Measurements from ENCODE around the gene HPN. TPM values are rescaled to one million over a fixed set of nuclear protein-coding genes. Genes with fewer than 3 reads are reported as not detected.

The HPN gene
- total RNA-seq, 4 donors from 2014 or later: 1.3 to 3.5 (median 1.8) TPM; not detected in 1

- 84% methylated on average over 8 of the region's 8 CpGs for WGBS, 2 donors
- TF ChIP-seq EP300 (IDR thresholded peaks at IDR 0.05): no peak
- no peak for TF ChIP-seq POLR2A (IDR thresholded peaks at IDR 0.05)
- no peak for TF ChIP-seq CTCF (IDR thresholded peaks at IDR 0.05)
- Histone ChIP-seq H3K36me3 (no peaks in the 10 kb centered on the region), H3K4me1 (peaks cover 0 to 5% (median 0%) of the 10 kb centered on the region in 4 donors), H3K4me3 (no peak overlapping the region), H3K27ac (no peak overlapping the region), H3K9me3 (no peaks in the 10 kb centered on the region), H3K27me3 (no peaks in the 10 kb centered on the region)
- DNase-seq (ENCODE audit: low spot score in 2 of 2): no peak
These were observed 11.2 kb downstream of the HPN start for GRCh38 chr19:35052599-35053190.

GRCh38 chr19:35053667-35054293 is 12.3 kb downstream of the HPN start:
- Histone ChIP-seq H3K36me3 (no peaks in the 10 kb centered on the region), H3K27ac (no peak overlapping the region), H3K4me1 (peaks cover 0 to 2% (median 0%) of the 10 kb centered on the region in 4 donors), H3K4me3 (no peak overlapping the region), H3K27me3 (no peaks in the 10 kb centered on the region), H3K9me3 (no peaks in the 10 kb centered on the region)
- TF ChIP-seq CTCF (IDR thresholded peaks at IDR 0.05) (no peak), EP300 (IDR thresholded peaks at IDR 0.05) (no peak), POLR2A (IDR thresholded peaks at IDR 0.05) (no peak)
- DNase-seq (ENCODE audit: low spot score in 2 of 2): no peak
- WGBS, 2 donors: 86 to 91% methylated on average over 8 to 9 of the region's 9 CpGs

GRCh38 chr19:35054626-35055025 is 13.1 kb downstream of the HPN start:
- 90% methylated on average over 9 of the region's 9 CpGs for WGBS, 2 donors
- no peak for TF ChIP-seq POLR2A (IDR thresholded peaks at IDR 0.05)
- TF ChIP-seq EP300 (IDR thresholded peaks at IDR 0.05): no peak
- TF ChIP-seq CTCF (IDR thresholded peaks at IDR 0.05): no peak
- no peaks in the 10 kb centered on the region for H3K4me1 ChIP-seq
- DNase-seq (ENCODE audit: low spot score in 2 of 2): no peak
- H3K27ac ChIP-seq: no peak overlapping the region
- H3K4me3 ChIP-seq: no peak overlapping the region
- no peaks in the 10 kb centered on the region for H3K27me3 ChIP-seq
- H3K36me3 ChIP-seq: no peaks in the 10 kb centered on the region
- no peaks in the 10 kb centered on the region for H3K9me3 ChIP-seq

DNA sequence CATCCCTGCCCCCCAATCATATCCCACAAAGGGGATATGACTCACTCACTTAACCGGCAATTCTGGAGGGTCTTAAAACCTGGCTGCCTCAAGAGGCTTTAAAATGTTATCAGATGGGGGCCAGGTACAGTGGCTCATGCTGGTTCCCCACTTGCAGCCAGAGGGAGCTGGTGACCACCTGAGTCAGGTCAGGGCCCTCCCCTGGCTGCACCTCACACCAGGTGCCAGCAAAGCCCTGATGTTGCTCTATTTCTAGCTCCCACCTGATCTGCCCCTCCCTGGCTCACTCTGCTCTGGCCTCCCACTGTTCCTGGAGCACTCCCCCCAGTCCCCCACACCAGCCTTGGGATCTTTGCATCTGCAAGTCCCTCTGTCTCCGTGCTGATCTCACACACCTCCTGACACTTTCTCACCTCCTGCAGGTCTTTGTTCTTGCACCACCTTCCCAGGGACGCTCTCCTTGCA is 14.2 kb downstream of the HPN start:
- TF ChIP-seq POLR2A (IDR thresholded peaks at IDR 0.05) (no peak), CTCF (IDR thresholded peaks at IDR 0.05) (no peak), EP300 (IDR thresholded peaks at IDR 0.05) (no peak)
- no peak overlapping the region for H3K4me3 ChIP-seq
- no peaks in the 10 kb centered on the region for H3K4me1 ChIP-seq
- no peaks in the 10 kb centered on the region for H3K27me3 ChIP-seq
- no peak overlapping the region for H3K27ac ChIP-seq
- H3K9me3 ChIP-seq: no peaks in the 10 kb centered on the region
- H3K36me3 ChIP-seq: no peaks in the 10 kb centered on the region
- WGBS, 2 donors: 23 to 27% methylated on average over 3 of the region's 3 CpGs
- DNase-seq (ENCODE audit: low spot score in 2 of 2): no peak

DNA sequence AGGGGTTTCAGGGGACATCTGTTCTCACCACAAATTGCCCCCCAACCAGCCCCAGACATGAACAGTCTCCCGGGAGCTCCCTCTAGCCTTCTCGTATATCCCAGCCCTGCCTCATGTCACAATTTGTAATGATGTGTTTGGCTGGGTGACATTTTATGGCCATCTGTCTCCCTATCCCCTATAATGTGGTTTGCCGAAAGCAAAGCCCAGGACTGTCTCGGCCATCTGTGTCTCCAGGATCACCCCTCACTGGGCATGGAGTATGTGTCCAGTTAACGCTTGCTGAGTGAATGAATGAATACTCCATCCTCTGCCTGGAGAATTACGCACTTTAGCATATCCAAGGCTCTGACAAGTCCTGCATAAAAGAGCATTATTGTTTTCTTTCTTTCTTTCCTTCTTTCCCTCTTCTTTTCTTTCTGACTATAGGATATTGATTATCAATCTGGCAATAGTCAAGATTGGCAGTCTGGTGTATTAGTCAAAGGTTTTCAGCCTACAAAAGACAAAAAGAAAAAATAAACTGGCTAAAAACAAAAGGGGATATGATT is 15.1 kb downstream of the HPN start:
- Histone ChIP-seq H3K4me3 (no peak overlapping the region), H3K4me1 (no peaks in the 10 kb centered on the region), H3K36me3 (no peaks in the 10 kb centered on the region), H3K27ac (no peak overlapping the region), H3K27me3 (no peaks in the 10 kb centered on the region), H3K9me3 (no peaks in the 10 kb centered on the region)
- TF ChIP-seq CTCF (IDR thresholded peaks at IDR 0.05) (no peak), EP300 (IDR thresholded peaks at IDR 0.05) (no peak), POLR2A (IDR thresholded peaks at IDR 0.05) (no peak)
- DNase-seq (ENCODE audit: low spot score in 2 of 2): no peak
- 69 to 70% methylated on average over 6 of the region's 6 CpGs for WGBS, 2 donors

Data from tibial nerve (tissue), 4 donors.